ENCODE measurements around the gene KIAA0232. TPM values are rescaled to one million over a fixed set of nuclear protein-coding genes. Genes with fewer than 3 reads are reported as not detected.

KIAA0232 gene
- total and polyA plus RNA-seq, 9 of the 15 experiments (the other 6 are each of a cell fraction or from before 2014, with no cell fraction given): 3.5 to 17.4 (median 13.0) TPM

DNA sequence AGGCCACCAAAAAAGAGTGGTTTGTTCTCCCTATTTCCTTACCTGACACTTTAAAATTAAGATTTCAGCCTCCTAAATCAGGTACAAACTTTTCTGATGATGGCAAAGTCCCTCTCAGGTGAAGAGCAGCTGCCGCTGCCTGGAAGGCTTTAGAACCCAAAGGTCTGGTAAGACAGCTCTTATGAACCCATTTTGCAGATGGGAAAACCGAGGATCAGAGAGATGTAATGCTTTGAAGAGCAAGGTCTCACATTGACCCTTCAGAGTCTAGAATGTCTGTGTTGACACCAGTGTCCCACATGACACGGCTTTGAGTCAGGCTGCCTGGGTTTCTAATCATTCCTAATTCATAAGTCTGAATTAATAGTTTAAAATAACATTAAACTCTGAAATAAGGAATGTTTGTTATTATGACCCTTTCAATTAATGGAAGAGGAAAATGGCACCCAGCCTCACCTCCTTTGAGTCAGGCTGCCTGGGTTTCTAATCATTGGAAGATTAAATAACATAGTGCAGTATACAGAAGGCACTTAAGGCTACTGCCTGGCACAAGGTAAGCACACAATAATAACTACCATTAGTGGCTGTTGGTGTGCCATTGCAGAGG lies 27.9 kb upstream of the KIAA0232 start (continued):
- TF ChIP-seq STAT5B (CRISPR knock-in tag; IDR thresholded peaks at IDR 0.05): no peak
- TF ChIP-seq, protein P1, sequence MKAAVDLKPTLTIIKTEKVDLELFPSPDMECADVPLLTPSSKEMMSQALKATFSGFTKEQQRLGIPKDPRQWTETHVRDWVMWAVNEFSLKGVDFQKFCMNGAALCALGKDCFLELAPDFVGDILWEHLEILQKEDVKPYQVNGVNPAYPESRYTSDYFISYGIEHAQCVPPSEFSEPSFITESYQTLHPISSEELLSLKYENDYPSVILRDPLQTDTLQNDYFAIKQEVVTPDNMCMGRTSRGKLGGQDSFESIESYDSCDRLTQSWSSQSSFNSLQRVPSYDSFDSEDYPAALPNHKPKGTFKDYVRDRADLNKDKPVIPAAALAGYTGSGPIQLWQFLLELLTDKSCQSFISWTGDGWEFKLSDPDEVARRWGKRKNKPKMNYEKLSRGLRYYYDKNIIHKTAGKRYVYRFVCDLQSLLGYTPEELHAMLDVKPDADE (conservative IDR thresholded peaks at IDR 0.05; ENCODE audit: control insufficient read depth, low read depth, low read length): no peak
- no peak for TF ChIP-seq ELF2 (CRISPR knock-in tag; IDR thresholded peaks at IDR 0.05)
- TF ChIP-seq CBFA2T2 (conservative IDR thresholded peaks at IDR 0.05): no peak
- TF ChIP-seq NR2F6 (CRISPR knock-in tag; IDR thresholded peaks at IDR 0.05): no peak
- TF ChIP-seq, protein P2, sequence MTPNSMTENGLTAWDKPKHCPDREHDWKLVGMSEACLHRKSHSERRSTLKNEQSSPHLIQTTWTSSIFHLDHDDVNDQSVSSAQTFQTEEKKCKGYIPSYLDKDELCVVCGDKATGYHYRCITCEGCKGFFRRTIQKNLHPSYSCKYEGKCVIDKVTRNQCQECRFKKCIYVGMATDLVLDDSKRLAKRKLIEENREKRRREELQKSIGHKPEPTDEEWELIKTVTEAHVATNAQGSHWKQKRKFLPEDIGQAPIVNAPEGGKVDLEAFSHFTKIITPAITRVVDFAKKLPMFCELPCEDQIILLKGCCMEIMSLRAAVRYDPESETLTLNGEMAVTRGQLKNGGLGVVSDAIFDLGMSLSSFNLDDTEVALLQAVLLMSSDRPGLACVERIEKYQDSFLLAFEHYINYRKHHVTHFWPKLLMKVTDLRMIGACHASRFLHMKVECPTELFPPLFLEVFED (CRISPR knock-in tag; conservative IDR thresholded peaks at IDR 0.05): no peak
- TF ChIP-seq, protein P3, sequence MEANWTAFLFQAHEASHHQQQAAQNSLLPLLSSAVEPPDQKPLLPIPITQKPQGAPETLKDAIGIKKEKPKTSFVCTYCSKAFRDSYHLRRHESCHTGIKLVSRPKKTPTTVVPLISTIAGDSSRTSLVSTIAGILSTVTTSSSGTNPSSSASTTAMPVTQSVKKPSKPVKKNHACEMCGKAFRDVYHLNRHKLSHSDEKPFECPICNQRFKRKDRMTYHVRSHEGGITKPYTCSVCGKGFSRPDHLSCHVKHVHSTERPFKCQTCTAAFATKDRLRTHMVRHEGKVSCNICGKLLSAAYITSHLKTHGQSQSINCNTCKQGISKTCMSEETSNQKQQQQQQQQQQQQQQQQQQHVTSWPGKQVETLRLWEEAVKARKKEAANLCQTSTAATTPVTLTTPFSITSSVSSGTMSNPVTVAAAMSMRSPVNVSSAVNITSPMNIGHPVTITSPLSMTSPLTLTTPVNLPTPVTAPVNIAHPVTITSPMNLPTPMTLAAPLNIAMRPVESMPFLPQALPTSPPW (CRISPR knock-in tag; IDR thresholded peaks at IDR 0.05): no peak
- TF ChIP-seq PHB (CRISPR knock-in tag; IDR thresholded peaks at IDR 0.05): no peak
- peak; percentile 91 to 96 for TF ChIP-seq KDM1A (IDR thresholded peaks at IDR 0.05)
- TF ChIP-seq, protein P4, sequence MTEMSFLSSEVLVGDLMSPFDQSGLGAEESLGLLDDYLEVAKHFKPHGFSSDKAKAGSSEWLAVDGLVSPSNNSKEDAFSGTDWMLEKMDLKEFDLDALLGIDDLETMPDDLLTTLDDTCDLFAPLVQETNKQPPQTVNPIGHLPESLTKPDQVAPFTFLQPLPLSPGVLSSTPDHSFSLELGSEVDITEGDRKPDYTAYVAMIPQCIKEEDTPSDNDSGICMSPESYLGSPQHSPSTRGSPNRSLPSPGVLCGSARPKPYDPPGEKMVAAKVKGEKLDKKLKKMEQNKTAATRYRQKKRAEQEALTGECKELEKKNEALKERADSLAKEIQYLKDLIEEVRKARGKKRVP (CRISPR knock-in tag; IDR thresholded peaks at IDR 0.05): no peak
- TF ChIP-seq RBM14 (IDR thresholded peaks at IDR 0.05; ENCODE audit: borderline replicate concordance, insufficient read depth, low read depth, low read length): no peak
- TF ChIP-seq, protein P5, sequence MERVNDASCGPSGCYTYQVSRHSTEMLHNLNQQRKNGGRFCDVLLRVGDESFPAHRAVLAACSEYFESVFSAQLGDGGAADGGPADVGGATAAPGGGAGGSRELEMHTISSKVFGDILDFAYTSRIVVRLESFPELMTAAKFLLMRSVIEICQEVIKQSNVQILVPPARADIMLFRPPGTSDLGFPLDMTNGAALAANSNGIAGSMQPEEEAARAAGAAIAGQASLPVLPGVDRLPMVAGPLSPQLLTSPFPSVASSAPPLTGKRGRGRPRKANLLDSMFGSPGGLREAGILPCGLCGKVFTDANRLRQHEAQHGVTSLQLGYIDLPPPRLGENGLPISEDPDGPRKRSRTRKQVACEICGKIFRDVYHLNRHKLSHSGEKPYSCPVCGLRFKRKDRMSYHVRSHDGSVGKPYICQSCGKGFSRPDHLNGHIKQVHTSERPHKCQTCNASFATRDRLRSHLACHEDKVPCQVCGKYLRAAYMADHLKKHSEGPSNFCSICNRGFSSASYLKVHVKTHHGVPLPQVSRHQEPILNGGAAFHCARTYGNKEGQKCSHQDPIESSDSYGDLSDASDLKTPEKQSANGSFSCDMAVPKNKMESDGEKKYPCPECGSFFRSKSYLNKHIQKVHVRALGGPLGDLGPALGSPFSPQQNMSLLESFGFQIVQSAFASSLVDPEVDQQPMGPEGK (CRISPR knock-in tag; IDR thresholded peaks at IDR 0.05; ENCODE audit: borderline replicate concordance): no peak
- TF ChIP-seq NFATC3 (IDR thresholded peaks at IDR 0.05): no peak
- TF ChIP-seq SMARCA5 (IDR thresholded peaks at IDR 0.05): peak; percentile 93
- TF ChIP-seq, protein P6, sequence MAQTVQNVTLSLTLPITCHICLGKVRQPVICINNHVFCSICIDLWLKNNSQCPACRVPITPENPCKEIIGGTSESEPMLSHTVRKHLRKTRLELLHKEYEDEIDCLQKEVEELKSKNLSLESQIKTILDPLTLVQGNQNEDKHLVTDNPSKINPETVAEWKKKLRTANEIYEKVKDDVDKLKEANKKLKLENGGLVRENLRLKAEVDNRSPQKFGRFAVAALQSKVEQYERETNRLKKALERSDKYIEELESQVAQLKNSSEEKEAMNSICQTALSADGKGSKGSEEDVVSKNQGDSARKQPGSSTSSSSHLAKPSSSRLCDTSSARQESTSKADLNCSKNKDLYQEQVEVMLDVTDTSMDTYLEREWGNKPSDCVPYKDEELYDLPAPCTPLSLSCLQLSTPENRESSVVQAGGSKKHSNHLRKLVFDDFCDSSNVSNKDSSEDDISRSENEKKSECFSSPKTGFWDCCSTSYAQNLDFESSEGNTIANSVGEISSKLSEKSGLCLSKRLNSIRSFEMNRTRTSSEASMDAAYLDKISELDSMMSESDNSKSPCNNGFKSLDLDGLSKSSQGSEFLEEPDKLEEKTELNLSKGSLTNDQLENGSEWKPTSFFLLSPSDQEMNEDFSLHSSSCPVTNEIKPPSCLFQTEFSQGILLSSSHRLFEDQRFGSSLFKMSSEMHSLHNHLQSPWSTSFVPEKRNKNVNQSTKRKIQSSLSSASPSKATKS (CRISPR knock-in tag; IDR thresholded peaks at IDR 0.05): no peak
- TF ChIP-seq HEY1 (CRISPR knock-in tag; IDR thresholded peaks at IDR 0.05; ENCODE audit: borderline replicate concordance): no peak
- TF ChIP-seq ZNF143 (CRISPR knock-in tag; IDR thresholded peaks at IDR 0.05): no peak
- TF ChIP-seq NR2C1 (IDR thresholded peaks at IDR 0.05): no peak
- TF ChIP-seq NR2C1 (tag; IDR thresholded peaks at IDR 0.05): no peak
- TF ChIP-seq HOXB6 (CRISPR knock-in tag; IDR thresholded peaks at IDR 0.05; ENCODE audit: borderline replicate concordance): no peak

All from K562 (cell line).